SKM-1 (cell line): ENCODE results near the gene LRRFIP1.
"Not testable (repeated sequence)": the region's sequence is repeated elsewhere in the genome, so short reads cannot be mapped to it uniquely, and the experiment has no call there.

ENCODE experiments used
- DNase-seq: peaks from one replicate; lab custom pipeline; 2025; ENCODE audit not compliant: unreplicated experiment; lab: John Stamatoyannopoulos, UW

Gene LRRFIP1

DNA sequence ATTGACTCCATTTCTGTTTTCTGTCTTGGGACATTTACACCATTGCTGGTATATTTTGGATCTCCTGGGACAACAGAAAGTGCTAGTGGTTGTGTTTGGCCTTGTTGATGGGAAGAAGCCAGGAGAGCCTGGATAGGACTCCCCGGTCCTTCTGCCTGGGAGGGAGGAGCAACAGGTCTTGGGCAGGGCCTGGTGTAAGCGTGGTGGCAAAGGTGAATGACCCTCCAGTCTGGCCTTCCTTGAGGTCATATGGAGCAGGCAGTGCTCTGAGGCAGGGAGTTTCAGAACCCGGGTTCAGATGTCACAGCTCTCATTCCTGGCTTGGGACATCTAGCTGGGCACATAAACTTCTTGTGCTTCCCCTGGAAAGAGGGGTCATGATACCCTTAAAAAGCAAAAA is 115.2 kb downstream of the LRRFIP1 start:
- no peak for DNase-seq

DNA sequence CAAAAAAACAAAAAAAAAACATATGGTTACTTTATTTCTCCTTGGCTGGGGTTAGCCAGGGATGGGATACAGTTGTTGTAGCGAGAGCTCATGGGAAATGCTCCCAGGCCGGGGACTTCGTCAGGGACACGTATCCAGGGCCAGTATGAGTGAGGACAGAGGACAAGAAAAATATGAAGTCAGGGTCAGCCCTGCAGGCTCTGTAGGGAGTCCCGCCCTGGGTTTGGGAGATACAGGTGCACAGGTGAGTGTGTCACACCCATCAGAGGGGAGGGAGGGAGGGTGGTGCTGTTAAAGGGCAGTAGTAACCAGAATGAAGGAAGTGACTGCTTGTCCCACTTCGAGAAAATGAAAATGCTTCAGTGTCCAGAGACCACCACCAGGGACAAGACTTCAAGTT is 115.6 kb downstream of the LRRFIP1 start:
- no peak for DNase-seq

DNA sequence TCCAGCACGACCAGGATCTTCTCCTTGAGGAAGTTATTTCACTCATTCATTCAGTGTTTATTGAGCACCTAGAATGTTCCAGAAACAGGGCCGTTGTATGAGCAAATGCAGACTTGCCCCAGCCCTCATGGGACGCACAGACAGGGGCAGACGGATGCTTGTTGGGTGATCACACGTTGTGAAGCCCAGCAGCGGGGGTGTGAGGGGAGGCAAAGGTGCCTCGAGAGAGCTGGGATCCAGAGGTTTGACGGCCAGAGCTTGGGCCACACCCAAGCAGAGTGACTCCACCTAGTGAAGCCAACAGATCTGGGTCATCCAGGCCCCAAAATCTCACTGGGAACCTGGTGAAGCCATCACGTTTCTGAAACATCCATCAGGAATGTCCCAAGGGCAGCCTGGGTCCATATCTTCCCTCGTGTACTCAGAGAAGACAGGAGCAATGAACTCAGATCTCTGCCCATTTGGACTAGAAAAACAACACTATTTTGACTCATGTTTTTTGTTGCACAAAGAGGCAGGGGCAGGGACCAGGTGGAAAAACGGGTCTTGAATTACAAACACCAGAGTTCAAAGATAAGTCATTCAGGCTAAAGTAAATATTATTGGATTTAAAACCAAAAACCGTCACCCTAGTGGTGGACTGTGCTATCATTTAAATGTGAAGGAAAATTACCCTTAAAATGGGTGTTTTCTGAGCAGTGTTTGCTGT is 116.3 kb downstream of the LRRFIP1 start:
- DNase-seq, result no peak

DNA sequence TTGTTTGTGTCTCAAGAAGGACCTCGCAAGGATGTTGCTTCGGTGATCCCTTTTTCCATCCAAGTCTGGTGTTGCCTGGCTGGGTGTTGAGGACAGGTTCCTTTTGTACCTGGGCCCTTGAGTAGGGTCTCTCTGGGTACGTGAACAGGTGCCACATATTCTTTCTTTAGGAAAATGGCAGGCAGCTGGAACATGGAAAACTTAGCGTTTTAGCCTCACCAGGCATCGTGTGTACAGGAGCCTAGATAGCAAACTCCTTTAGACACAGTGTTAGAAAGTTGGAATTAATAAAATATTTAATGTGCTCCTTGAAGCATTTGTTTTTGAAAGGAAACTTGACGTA is 116.9 kb downstream of the LRRFIP1 start:
- no peak for DNase-seq

DNA sequence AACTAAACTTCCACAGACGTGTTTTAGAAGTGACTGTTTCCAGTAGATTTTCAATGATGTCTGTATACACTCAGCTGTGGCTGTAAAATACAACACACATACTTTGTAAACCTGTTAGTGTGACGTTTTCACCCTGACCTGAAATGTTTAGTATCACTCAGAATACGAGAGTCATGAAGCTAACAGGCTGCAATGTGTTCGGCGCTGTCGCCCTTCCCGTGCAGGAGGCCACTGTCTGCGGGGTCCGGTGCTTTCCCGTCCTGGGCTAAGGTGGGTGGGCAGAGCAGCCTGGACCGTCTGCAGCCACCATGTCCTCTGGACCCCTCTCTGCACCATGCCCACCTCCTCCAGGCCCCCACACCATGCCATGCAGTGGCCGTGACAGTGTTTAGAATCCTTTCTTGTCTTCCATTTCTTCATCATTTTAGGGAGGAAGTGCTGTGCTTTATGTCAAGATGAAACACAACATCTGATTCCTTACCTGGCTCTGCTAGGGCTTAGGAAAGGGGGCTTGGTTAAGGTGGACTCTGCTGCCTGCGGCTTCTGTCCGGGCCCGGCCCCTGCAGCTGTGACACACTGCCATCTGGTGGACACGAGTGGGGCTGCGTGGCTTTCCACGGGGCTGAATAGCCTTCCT is 117.3 kb downstream of the LRRFIP1 start:
- peak; percentile 25 for DNase-seq

DNA sequence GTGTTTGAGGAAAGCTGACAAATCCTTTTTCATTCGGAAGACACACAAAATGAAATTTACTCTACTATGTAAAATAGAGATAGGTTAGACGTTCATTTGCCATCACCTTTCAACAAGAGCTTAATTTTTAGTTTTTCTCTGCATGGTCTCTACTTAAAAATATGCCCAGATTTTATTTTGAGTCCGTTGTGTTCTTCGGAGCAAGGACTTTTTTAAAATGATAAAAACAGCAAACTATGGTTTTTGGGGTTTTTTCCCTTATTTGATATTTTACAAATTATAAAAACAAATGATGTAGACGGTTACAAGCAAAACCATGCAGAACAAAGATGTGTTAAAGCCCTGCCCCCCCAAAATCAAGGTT is 117.8 kb downstream of the LRRFIP1 start:
- DNase-seq, result no peak

DNA sequence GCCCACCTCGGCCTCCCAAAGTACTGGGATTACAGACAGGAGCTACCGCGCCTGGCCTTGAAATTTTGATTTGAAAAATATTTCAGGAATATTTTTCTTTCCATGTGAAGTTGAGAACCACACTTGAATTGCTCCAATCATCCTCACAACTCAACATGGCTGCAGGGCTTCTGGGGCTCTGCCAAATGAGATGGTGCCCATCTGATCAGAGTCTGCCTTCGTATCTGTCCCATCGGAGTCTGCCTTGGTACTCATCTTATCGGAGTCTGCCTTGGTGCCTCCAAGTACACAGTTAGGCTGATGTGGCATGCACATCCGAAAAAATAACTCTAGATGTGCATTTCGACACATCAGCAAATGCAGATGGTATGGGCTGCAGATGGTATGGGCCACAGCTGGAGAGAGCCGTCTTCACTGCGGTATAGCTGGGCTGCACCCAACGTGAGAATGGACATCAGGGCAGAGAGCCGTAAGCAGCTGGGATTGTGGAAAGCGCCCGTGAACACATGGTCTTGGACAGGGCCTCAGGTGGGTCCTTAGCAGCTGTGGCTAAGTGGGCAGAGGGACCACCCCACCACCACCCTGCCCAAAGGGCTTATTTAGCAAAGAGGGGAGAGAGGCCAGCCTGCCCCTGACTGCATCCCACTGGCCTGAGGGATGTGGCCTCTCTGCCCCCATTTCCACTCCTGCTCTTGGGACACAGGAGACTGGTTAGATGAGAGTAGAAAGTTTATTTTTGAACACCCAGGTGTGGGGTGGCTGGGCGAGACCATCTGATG is 119.1 kb downstream of the LRRFIP1 start:
- DNase-seq, result no peak

DNA sequence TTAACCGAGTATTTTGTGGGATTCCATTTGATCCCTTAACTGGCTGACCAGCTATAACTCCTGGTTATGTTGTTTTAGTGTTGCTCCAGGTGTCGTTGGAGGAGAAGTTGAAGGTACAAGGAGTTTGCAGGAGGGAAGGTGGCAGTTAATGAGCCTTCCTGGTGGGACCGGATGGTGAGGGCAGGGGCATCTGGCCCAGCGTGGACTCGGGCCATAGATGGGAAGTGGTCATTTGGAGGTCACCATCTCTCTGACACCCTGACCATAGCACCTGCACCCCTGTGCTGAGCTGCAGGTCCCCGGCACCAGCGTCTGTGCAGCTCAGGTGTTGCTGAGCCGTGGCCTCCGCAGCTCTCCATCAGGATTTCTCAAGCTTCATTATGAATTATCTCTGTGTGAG is 119.8 kb downstream of the LRRFIP1 start:
- DNase-seq, result no peak

DNA sequence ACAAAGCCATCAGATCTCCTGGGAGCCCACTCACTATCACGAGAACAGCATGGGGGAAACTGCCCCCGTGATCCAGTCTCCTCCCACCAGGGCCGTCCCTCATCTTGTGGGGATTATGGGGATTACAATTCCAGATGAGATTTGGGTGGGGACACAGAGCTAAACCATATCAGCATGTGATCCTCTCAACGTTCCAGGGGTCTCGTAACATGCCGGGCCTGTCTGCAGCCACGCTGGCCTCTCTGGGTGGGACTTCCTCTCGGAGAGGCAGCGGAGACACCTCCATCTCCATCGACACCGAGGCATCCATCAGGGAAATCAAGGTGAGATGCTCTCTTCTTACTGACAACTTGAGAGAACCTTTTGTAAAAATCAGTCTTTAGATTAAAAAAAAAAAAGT is 121.6 kb downstream of the LRRFIP1 start:
- DNase-seq, result no peak

DNA sequence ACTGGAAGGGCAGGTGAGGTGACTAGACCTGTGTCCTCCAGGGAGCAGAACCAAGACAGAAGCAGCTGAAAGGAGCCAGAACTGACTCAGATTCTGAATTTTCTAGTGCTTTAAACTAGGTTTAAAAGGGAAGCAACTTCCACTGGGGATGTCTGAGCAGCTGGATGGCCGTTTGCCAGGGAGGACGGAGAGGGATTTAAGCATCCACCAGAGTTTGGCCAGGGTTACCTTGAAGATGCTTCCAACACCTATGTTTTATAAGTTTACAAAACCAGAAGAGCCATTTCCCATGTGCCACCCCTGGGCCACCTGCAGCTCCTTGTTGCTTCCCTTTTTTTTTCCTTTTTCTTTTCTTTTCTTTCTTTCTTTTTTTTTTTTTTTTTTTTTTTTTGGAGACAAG is 122.6 kb downstream of the LRRFIP1 start:
- DNase-seq, result no peak

DNA sequence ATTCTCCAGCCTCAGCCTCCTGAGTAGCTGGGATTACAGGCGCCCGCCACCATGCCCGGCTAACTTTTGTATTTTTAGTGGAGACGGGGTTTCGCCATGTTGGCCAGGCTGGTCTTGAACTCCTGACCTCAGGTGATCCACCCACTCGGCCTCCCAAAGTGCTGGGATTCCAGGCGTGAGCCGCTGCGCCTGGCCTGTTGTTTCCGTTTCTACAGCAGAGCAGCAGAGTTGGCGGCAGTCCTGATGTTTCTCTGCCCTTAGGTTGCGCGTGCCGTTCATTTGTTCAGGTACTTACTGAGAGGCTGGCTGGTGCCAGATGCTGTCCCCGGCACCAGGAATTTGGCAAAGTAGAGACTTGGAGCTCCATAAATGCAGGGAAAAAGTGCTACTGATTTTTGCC is 123.1 kb downstream of the LRRFIP1 start:
- not testable (repeated sequence) for DNase-seq

DNA sequence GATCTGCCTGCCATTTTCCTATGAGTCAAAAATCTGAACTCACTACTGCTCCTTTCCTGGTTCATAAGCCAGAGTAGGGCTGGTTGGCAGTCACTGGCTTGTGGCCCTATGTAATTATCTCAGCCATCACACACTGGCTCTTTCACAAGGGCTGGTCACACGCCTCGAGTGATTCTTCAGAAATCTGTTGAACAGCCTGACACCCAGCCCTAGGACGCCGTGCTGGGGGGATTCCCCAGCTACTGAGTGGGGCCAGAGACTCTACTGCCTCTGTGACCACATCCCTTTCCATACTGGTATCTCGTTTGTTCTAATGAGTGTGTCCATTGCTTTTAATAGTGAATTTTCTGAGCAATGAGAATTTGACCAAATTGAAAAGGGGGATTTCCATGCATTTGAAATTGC is 125.4 kb downstream of the LRRFIP1 start:
- DNase-seq, result no peak

DNA sequence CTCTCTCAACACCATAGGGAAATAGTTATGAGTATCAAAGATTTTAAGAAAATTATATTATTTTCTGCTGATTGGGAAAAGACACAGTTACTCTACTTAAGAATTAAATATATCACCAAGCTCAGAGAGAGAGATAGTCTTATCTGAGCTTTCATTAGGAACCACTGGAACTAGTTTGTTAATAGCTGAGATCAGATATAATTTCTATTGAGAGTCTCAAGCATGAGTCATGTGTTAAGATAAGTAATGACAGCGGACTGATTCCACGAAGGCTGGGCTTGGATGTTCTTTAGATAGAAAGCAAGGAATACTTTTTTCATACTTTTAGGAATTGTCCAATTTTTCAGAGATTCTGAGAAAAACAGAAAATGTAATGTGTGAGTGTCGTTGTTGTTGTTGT is 126.8 kb downstream of the LRRFIP1 start:
- DNase-seq, result no peak

DNA sequence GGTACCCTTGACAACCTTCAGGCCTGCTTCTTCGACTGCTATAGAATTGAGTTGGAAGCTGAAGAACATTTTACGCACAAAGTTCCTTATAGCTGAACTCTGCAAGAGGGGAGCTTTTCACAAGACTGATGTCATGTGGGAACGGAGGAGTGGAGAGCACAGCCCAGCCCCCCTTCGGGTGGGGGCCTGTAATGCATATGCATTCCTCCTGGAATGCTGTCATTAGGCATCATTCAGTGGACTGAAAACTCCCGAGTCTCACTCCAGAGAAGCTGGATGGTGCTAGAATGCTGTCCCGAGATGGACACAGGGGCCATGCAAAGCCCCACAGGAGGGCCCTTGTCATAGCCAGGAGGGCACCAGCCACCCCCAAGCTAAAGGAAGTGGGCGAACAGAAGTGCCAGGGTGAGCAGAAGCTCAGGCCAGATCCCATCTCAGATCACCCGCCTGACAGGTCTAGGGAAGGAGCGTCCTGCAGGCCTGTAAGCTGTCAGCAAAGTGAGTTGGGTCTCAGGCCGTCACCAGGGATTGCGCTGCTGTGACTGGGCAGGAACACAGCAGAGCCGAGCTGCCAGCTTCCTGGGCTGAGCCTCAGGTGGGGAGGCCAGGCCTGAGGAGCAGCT is 127.3 kb downstream of the LRRFIP1 start:
- no peak for DNase-seq

DNA sequence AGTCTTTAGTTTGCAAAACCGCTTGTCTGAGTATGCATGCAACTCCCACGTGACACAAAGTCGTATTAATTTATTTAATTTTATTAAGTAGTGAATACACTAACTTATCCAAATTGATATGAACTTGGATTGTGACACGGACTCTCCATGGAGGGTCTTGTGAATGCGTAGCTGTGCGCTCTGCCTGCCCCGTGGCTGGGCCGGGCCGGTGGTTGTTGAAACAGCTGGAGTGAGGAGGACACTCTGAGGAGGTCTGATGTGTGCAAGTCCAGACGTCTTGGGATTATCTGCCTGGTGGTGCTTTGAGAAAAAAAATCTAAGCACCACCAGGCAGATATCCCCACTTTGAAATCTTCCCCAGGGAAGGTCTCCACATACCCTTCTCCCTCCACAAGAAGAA is 130.2 kb downstream of the LRRFIP1 start:
- DNase-seq, result no peak

DNA sequence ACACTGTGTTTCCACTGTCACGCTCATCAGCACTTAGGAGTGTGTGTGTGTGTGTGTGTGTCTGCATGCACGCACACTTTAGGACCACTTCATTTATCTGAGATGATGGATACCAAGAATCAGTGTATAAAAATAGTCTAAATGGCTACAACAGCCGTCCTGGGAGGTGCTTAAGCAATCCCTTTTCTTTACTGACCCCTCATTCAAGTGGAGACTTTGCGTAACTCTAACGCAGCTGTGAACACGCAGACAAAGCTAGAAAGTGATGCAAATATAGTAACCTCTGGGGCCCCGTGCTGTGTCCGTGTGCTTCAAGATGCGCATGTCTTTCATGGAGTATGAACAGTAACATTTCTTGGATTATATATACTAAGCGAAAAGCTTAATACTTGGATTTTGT is 130.8 kb downstream of the LRRFIP1 start:
- no peak for DNase-seq

DNA sequence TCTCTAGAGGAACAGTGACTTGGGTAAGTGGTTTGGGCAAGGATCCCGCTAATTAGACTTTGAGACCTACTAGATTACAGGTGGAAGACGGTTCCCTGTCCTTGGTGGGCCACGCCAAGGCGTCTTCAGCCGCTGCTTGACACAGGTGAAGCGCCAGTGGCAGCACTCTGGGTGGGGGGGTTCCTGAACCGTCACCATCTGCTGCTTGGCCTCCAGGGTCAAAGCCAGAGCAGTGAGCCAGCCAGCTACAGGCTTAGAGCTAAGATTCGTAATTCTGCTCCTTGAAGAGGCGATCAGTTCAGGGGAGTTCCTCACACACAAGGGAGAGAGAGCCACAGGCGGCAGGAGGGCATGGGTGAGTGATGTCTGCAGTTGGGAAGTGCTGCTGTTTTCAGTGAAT is 131.8 kb downstream of the LRRFIP1 start:
- no peak for DNase-seq

DNA sequence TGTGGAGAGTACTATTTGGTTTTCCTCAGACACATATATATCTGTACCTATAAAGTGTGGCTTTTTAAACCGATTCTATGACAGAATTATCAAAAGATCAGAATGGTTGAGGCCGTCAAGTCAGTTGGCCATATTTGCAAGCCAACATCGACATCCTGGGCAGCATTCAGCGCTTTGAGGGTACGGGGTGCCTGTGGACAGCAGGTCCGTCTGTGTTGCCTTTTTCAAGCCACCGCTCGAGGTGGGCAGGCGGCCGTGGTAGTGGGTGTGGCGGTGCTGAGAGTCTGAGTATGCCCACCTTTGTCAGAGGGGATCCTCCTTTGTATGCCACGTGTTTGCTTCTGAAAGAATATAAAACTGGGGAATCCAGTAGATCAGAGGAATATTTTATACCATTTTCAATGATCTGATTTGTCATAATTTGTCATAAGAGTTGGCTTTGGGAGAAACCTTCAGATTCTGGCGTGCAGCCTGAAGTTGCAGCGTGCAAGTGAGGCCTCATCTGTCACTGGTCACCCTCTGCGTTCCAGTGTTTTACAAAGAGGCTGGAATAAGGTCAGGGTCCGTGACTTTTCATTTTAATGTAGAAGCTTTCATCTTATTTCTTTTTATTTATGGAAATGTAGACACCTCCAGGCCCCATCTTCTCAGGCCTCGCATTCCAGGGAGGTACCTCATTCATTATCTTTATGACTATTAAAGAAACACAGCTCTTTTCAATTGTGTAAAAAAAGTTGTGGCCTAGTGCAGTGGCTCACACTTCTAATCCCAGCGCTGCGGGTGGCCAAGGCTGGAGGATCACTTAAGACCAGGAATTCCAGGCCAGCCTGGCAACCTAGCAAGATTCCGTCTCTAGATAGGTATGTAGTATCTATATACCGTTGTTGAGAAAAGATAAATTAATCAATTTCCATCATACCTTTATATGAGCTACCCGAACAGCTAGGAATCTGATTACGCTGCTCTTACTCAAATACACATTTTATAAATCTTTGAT is 133.4 kb downstream of the LRRFIP1 start:
- DNase-seq, result no peak

DNA sequence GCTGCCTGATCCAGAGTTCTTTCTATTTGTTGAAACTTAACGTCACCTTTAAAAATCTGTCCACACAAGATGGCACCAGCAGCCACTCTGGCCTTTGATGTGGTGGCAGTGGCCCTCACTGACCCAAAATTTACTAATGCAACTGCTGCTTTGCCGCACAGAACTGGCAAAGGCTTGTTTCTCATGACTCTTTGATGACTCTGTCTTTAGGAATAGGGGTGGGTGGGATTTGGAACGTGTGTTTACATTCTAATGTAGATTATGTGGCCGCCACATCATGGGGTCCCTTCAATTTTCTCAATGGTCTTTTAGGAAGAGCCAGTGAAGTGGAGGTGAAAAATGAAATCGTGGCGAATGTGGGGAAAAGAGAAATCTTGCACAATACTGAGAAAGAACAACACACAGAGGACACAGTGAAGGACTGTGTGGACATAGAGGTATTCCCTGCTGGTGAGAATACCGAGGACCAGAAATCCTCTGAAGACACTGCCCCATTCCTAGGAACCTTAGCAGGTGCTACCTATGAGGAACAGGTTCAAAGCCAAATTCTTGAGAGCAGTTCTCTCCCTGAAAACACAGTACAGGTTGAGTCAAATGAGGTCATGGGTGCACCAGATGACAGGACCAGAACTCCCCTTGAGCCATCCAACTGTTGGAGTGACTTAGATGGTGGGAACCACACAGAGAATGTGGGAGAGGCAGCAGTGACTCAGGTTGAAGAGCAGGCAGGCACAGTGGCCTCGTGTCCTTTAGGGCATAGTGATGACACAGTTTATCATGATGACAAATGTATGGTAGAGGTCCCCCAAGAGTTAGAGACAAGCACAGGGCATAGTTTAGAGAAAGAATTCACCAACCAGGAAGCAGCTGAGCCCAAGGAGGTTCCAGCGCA is 135.2 kb downstream of the LRRFIP1 start:
- DNase-seq, result not testable (repeated sequence)

DNA sequence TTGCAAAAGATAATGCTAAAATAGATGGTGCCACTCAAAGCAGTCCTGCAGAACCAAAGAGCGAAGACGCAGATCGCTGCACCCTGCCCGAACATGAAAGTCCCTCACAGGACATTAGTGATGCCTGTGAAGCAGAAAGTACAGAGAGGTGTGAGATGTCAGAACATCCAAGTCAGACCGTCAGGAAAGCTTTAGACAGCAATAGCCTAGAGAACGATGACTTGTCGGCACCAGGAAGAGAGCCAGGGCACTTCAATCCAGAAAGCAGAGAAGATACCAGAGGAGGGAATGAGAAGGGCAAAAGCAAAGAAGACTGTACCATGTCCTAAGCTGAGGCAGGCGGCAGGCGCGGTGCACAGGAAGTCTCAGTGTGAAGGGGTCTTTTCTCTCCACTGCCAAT is 136.4 kb downstream of the LRRFIP1 start:
- DNase-seq, result no peak
